ENCODE data around the gene RFC4. TPM values are rescaled to one million over a fixed set of nuclear protein-coding genes. Genes with fewer than 3 reads are reported as not detected.

Gene RFC4
- total and polyA plus RNA-seq, 2 of the 13 experiments (the other 11 are each of a cell fraction or from before 2014, with no cell fraction given), result 18.5 to 103 TPM

DNA sequence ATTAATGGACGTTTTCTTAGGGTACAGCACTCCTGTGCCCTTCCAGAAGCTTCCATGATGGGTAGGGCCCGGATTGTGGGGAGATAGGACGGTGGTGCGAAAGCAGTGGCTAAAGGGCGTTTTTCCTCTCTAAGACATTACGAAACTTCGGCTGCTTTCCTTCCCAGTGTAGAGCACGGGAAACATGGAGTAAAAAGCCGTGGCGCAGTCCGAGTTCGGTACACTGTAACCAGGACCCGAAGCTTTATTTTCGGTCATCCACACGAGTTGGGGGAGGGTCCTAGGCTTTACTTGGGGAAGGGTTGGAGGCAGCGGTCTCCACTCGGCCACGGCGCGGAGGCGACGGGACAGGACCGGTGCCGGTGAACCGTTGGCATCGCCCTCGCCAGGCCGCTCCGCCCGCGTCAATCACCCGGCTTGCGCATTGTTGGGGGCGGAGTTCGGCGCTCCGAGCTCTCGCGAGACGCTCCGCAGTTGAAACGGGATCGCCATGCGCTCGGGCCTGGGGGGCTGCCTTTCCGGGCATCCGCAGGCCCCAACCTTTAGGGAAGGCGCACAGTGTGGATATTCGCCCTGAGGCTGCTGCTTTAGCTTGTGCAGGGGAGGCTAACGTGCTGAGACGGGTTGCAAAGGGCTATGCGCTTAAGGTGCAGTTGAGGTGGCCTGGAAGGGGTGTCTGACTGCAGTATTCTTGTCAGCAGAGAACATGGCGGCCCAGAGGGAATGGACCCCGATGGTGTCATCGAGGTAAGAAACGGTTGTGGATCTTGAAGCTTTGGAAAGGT is 22.4 kb downstream of the RFC4 start (continued):
- TF ChIP-seq ZNF572 (CRISPR knock-in tag; IDR thresholded peaks at IDR 0.05) (no peak), FOXM1 (CRISPR knock-in tag; IDR thresholded peaks at IDR 0.05) (no peak), ZNF124 (CRISPR knock-in tag; IDR thresholded peaks at IDR 0.05) (no peak), ZNF24 (IDR thresholded peaks at IDR 0.05) (no peak), ZNF816 (CRISPR knock-in tag; IDR thresholded peaks at IDR 0.05; ENCODE audit: borderline replicate concordance) (no peak), MAFG (CRISPR knock-in tag; IDR thresholded peaks at IDR 0.05) (no peak), ZNF317 (CRISPR knock-in tag; IDR thresholded peaks at IDR 0.05) (no peak), SMAD9 (CRISPR knock-in tag; IDR thresholded peaks at IDR 0.05) (no peak), GTF3A (CRISPR knock-in tag; conservative IDR thresholded peaks at IDR 0.05) (peak; percentile 28; the same call in 1 of the 2 replicates), SRSF1 (optimal IDR thresholded peaks at IDR 0.05; ENCODE audit: low read depth, low read length) (peak; percentile 57), RNF2 (conservative IDR thresholded peaks at IDR 0.05; ENCODE audit: low read depth) (no peak), PLRG1 (conservative IDR thresholded peaks at IDR 0.05) (no peak), WIZ (CRISPR knock-in tag; IDR thresholded peaks at IDR 0.05) (no peak), SATB2 (CRISPR knock-in tag; IDR thresholded peaks at IDR 0.05) (peak; percentile 1; the same call in 1 of the 2 replicates), ELF3 (CRISPR knock-in tag; IDR thresholded peaks at IDR 0.05) (0 out of 2 replicates have a peak, but pooled peaks have one; percentile 10), ZNF841 (CRISPR knock-in tag; IDR thresholded peaks at IDR 0.05; ENCODE audit: borderline replicate concordance) (0 out of 2 replicates have a peak, but pooled peaks have one; percentile 40), TGIF2 (CRISPR knock-in tag; IDR thresholded peaks at IDR 0.05) (peak; percentile 24; the same call in 1 of the 2 replicates), ONECUT2 (CRISPR knock-in tag; IDR thresholded peaks at IDR 0.05) (0 out of 2 replicates have a peak, but pooled peaks have one; percentile 3), ZNF234 (CRISPR knock-in tag; conservative IDR thresholded peaks at IDR 0.05) (0 out of 2 replicates have a peak, but pooled peaks have one; percentile 27), ZFP82 (CRISPR knock-in tag; IDR thresholded peaks at IDR 0.05; ENCODE audit: borderline replicate concordance) (no peak), ARNT2 (CRISPR knock-in tag; IDR thresholded peaks at IDR 0.05; ENCODE audit: low read depth) (no peak; the same call in 1 of the 2 replicates), POLR2A (IDR thresholded peaks at IDR 0.05; ENCODE audit: insufficient read depth in 1 of 2, low read depth in 2 of 2, low read length in 2 of 2) (no peak; a peak in 3 of 4 replicates), TCF7 (IDR thresholded peaks at IDR 0.05; ENCODE audit: low read depth) (no peak), FOXK2 (IDR thresholded peaks at IDR 0.05) (no peak), SRY (CRISPR knock-in tag; IDR thresholded peaks at IDR 0.05) (peak; percentile 52; the same call in 1 of the 2 replicates)
- TF ChIP-seq, protein P1, sequence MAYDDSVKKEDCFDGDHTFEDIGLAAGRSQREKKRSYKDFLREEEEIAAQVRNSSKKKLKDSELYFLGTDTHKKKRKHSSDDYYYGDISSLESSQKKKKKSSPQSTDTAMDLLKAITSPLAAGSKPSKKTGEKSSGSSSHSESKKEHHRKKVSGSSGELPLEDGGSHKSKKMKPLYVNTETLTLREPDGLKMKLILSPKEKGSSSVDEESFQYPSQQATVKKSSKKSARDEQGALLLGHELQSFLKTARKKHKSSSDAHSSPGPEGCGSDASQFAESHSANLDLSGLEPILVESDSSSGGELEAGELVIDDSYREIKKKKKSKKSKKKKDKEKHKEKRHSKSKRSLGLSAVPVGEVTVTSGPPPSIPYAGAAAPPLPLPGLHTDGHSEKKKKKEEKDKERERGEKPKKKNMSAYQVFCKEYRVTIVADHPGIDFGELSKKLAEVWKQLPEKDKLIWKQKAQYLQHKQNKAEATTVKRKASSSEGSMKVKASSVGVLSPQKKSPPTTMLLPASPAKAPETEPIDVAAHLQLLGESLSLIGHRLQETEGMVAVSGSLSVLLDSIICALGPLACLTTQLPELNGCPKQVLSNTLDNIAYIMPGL (CRISPR knock-in tag; IDR thresholded peaks at IDR 0.05; ENCODE audit: borderline replicate concordance in 1 of 2, low read depth in 1 of 2), result peak; percentile 40 to 65; a peak in 3 of 4 replicates
- TF ChIP-seq, protein P2, sequence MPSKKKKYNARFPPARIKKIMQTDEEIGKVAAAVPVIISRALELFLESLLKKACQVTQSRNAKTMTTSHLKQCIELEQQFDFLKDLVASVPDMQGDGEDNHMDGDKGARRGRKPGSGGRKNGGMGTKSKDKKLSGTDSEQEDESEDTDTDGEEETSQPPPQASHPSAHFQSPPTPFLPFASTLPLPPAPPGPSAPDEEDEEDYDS (CRISPR knock-in tag; IDR thresholded peaks at IDR 0.05), result no peak
- TF ChIP-seq, protein P3, sequence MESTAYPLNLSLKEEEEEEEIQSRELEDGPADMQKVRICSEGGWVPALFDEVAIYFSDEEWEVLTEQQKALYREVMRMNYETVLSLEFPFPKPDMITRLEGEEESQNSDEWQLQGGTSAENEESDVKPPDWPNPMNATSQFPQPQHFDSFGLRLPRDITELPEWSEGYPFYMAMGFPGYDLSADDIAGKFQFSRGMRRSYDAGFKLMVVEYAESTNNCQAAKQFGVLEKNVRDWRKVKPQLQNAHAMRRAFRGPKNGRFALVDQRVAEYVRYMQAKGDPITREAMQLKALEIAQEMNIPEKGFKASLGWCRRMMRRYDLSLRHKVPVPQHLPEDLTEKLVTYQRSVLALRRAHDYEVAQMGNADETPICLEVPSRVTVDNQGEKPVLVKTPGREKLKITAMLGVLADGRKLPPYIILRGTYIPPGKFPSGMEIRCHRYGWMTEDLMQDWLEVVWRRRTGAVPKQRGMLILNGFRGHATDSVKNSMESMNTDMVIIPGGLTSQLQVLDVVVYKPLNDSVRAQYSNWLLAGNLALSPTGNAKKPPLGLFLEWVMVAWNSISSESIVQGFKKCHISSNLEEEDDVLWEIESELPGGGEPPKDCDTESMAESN (CRISPR knock-in tag; conservative IDR thresholded peaks at IDR 0.05), result no peak
- TF ChIP-seq, protein P4, sequence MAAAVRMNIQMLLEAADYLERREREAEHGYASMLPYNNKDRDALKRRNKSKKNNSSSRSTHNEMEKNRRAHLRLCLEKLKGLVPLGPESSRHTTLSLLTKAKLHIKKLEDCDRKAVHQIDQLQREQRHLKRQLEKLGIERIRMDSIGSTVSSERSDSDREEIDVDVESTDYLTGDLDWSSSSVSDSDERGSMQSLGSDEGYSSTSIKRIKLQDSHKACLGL (CRISPR knock-in tag; IDR thresholded peaks at IDR 0.05), result no peak; the same call in 1 of the 2 replicates

All from HepG2 (cell line).